BLaER1 treated with 17β-estradiol and CSF1 and Interleukin-3, amounts not matched to agents 10 nM and 100 nM (cell line): ENCODE data around the gene TBCK.
"Not testable (repeated sequence)": the region's sequence is repeated elsewhere in the genome, so short reads cannot be mapped to it uniquely, and the experiment has no call there.

Experiments
- H3K27ac ChIP-seq, 11 experiments: shearing (Covaris generic); formaldehyde crosslinking; 2 replicates each; pipeline ENCODE4 v1.8.1; 2022
- H3K27me3 ChIP-seq, 11 experiments: shearing (Covaris generic); formaldehyde crosslinking; 2 replicates each; pipeline ENCODE4 v1.8.1; 2022
- H3K36me3 ChIP-seq, 11 experiments: shearing (Covaris generic); formaldehyde crosslinking; 2 replicates each; pipeline ENCODE4 v1.8.1; 2022
- H3K4me1 ChIP-seq, 10 experiments: shearing (Covaris generic); formaldehyde crosslinking; 2 replicates each; pipeline ENCODE4 v1.8.1; 2022
- H3K4me2 ChIP-seq, 11 experiments: shearing (Covaris generic); formaldehyde crosslinking; 2 replicates each; pipeline ENCODE4 v1.8.1; 2022
- H3K4me3 ChIP-seq, 10 experiments: shearing (Covaris generic); formaldehyde crosslinking; 2 replicates each; pipeline ENCODE4 v1.8.1; 2022
- H3K9ac ChIP-seq, 11 experiments: shearing (Covaris generic); formaldehyde crosslinking; 2 replicates each; pipeline ENCODE4 v1.8.1; 2022
- H3K9me3 ChIP-seq, 11 experiments: shearing (Covaris generic); formaldehyde crosslinking; replicated peaks in 1 of 11; 2 replicates each; pipeline ENCODE4 v1.8.1; 2022
- H4K20me1 ChIP-seq, 11 experiments: shearing (Covaris generic); formaldehyde crosslinking; 2 replicates each; pipeline ENCODE4 v1.8.1; 2022
- Cebpa-rat ChIP-seq, 11 experiments: shearing (Covaris generic); IDR thresholded peaks; 2 replicates each; pipeline ENCODE4 v1.8.1; 2022

The TBCK gene

GRCh38 chr4:106333186-106333585, 17.2 kb upstream of the TBCK start:
- H3K9ac ChIP-seq: no peak overlapping the region
- H3K36me3 ChIP-seq: peaks cover 85 to 100% (median 93%) of the 10 kb centered on the region in 11 experiments
- peaks cover 0 to 18% (median 4%) of the 10 kb centered on the region in 11 experiments; a peak in 8 of 22 replicates for H4K20me1 ChIP-seq
- no peak overlapping the region for H3K4me3 ChIP-seq
- H3K4me1 ChIP-seq: no peaks in the 10 kb centered on the region
- H3K27ac ChIP-seq: no peak overlapping the region
- no peaks in the 10 kb centered on the region for H3K27me3 ChIP-seq
- H3K9me3 ChIP-seq: peaks cover 11 to 19% (median 16%) of the 10 kb centered on the region in 11 experiments; a peak in 20 of 22 replicates
- no peak overlapping the region for H3K4me2 ChIP-seq
- no peak for TF ChIP-seq Cebpa-rat (IDR thresholded peaks at IDR 0.05)

DNA sequence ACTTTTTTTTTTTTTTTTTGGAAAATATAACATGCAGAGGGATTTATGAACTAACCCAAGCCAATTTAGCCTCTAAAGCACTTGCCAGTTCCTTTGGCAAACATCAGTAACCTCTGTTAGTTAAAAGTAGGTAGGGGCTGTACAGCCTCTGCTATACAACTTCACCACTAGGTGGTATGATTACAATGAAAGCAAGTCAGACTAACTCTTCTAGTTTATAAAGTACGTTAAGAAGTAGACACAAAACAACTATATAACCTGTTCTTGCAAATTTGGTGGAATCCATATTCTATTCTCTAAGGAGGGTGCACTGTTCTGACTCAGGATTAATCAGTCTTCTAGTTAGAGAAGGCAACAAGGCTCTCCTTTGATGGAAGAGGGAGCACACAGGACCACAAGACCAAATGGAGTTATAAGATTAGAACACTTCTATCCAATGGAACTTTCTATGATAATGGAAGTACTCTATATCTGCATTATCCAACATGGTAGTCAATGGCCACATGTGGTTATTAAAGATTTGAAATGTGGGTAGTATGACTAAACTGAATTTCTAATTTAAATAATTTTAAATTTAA, 13.1 kb upstream of the TBCK start:
- H3K9me3 ChIP-seq: no peaks in the 10 kb centered on the region
- no peak overlapping the region for H3K27ac ChIP-seq
- no peak overlapping the region for H3K9ac ChIP-seq
- H3K27me3 ChIP-seq: no peaks in the 10 kb centered on the region
- TF ChIP-seq Cebpa-rat (IDR thresholded peaks at IDR 0.05): no peak
- H4K20me1 ChIP-seq: peaks cover 0 to 23% (median 5%) of the 10 kb centered on the region in 11 experiments; a peak in 8 of 22 replicates
- H3K4me3 ChIP-seq: no peak overlapping the region
- no peaks in the 10 kb centered on the region; a peak in 1 of 20 replicates for H3K4me1 ChIP-seq
- no peak overlapping the region for H3K4me2 ChIP-seq
- H3K36me3 ChIP-seq: peaks cover 75 to 98% (median 90%) of the 10 kb centered on the region in 11 experiments

GRCh38 chr4:106325800-106326199, 9.8 kb upstream of the TBCK start:
- Histone ChIP-seq H3K9me3 (peaks cover 0 to 7% (median 6%) of the 10 kb centered on the region in 11 experiments; a peak in 17 of 22 replicates), H3K9ac (no peak overlapping the region), H3K36me3 (peaks cover 60 to 85% (median 69%) of the 10 kb centered on the region in 11 experiments), H3K4me2 (no peak overlapping the region), H3K4me3 (no peak overlapping the region), H3K4me1 (no peaks in the 10 kb centered on the region; a peak in 1 of 20 replicates), H3K27me3 (no peaks in the 10 kb centered on the region), H4K20me1 (peaks cover 0 to 39% (median 12%) of the 10 kb centered on the region in 11 experiments; a peak in 11 of 22 replicates), H3K27ac (no peak overlapping the region)
- no peak for TF ChIP-seq Cebpa-rat (IDR thresholded peaks at IDR 0.05)

GRCh38 chr4:106323119-106323518, 7.1 kb upstream of the TBCK start:
- no peak overlapping the region for H3K4me2 ChIP-seq
- peaks cover under 1 to 14% (median 4%) of the 10 kb centered on the region in 10 experiments; a peak in 18 of 20 replicates for H3K4me1 ChIP-seq
- H3K9me3 ChIP-seq: peaks cover 7 to 19% (median 17%) of the 10 kb centered on the region in 11 experiments; a peak in 19 of 22 replicates
- peaks cover 0 to 33% (median 6%) of the 10 kb centered on the region in 11 experiments; a peak in 10 of 22 replicates for H4K20me1 ChIP-seq
- H3K9ac ChIP-seq: no peak overlapping the region
- no peak overlapping the region for H3K4me3 ChIP-seq
- H3K27ac ChIP-seq: no peak overlapping the region
- TF ChIP-seq Cebpa-rat (IDR thresholded peaks at IDR 0.05): no peak
- peaks cover 48 to 81% (median 58%) of the 10 kb centered on the region in 11 experiments for H3K36me3 ChIP-seq
- H3K27me3 ChIP-seq: no peaks in the 10 kb centered on the region

DNA sequence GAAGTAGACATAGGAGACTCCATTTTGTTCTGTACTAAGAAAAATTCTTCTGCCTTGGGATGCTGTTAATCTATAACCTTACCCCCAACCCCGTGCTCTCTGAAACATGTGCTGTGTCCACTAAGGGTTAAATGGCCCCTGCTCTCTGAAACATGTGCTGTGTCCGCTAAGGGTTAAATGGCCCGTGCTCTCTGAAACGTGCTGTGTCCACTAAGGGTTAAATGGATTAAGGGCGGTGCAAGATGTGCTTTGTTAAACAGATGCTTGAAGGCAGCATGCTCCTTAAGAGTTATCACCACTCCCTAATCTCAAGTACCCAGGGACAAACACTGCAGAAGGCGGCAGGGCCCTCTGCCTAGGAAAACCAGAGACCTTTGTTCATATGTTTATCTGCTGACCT, 5.8 kb upstream of the TBCK start:
- Histone ChIP-seq H4K20me1 (peaks cover 0 to 36% (median 6%) of the 10 kb centered on the region in 11 experiments; a peak in 10 of 22 replicates), H3K9me3 (peaks cover 7 to 19% (median 17%) of the 10 kb centered on the region in 11 experiments; a peak in 19 of 22 replicates), H3K36me3 (peaks cover 35 to 68% (median 45%) of the 10 kb centered on the region in 11 experiments), H3K4me1 (peaks cover 11 to 23% (median 15%) of the 10 kb centered on the region in 10 experiments)
- H3K27ac ChIP-seq, H3K4me3 ChIP-seq, H3K9ac ChIP-seq, H3K27me3 ChIP-seq, H3K4me2 ChIP-seq: not testable (repeated sequence)

DNA sequence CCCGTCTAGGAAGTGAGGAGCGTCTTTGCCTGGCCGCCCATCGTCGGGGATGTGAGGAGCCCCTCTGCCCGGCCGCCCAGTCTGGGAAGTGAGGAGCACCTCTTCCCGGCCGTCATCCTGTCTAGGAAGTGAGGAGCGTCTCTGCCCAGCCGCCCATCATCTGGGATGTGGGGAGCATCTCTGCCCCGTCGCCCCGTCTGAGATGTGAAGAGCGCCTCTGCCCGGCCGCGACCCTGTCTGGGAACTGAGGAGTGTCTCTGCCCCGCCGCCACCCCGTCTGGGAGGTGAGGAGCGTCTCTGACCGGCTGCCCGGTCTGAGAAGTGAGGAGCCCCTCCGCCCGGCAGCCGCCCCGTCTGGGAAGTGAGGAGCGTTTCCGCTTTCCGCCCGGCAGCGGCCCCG, 5.2 kb upstream of the TBCK start:
- H3K27me3 ChIP-seq, H3K27ac ChIP-seq, H3K4me2 ChIP-seq, H3K4me3 ChIP-seq, H3K9ac ChIP-seq: not testable (repeated sequence)
- Histone ChIP-seq H3K36me3 (peaks cover 28 to 61% (median 38%) of the 10 kb centered on the region in 11 experiments), H3K4me1 (peaks cover 11 to 23% (median 15%) of the 10 kb centered on the region in 10 experiments), H4K20me1 (peaks cover 0 to 36% (median 6%) of the 10 kb centered on the region in 11 experiments; a peak in 10 of 22 replicates), H3K9me3 (peaks cover 7 to 19% (median 17%) of the 10 kb centered on the region in 11 experiments; a peak in 19 of 22 replicates)

DNA sequence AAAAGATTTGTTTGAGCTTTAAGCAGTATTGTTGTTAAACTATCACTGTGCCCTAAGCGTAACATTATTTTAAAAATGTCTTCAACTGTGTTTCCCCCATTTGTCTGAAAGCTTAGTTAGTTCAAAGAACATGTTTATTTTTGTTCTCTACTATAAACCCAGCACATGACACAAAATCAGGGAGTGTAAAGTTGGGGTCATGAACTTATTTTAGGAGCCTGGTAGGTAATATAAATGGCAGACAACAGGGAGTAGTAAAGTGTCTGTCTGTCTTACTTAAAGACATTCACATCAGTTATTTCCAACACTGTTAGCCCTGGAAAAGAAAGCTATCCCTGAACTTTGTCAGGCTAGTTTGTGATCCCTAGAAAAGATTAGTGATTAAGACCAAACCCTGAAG, 4.2 kb upstream of the TBCK start:
- no peak overlapping the region for H3K4me3 ChIP-seq
- TF ChIP-seq Cebpa-rat (IDR thresholded peaks at IDR 0.05): no peak
- no peaks in the 10 kb centered on the region for H3K27me3 ChIP-seq
- H3K4me2 ChIP-seq: no peak overlapping the region
- H3K9me3 ChIP-seq: peaks cover 7 to 19% (median 17%) of the 10 kb centered on the region in 11 experiments; a peak in 19 of 22 replicates
- no peak overlapping the region for H3K27ac ChIP-seq
- peaks cover 0 to 36% (median 6%) of the 10 kb centered on the region in 11 experiments; a peak in 10 of 22 replicates for H4K20me1 ChIP-seq
- H3K9ac ChIP-seq: no peak overlapping the region
- H3K4me1 ChIP-seq: peaks cover 11 to 23% (median 15%) of the 10 kb centered on the region in 10 experiments
- H3K36me3 ChIP-seq: peaks cover 19 to 52% (median 30%) of the 10 kb centered on the region in 11 experiments

- Histone ChIP-seq H3K9ac (no peak overlapping the region), H3K4me1 (peaks cover 20 to 40% (median 30%) of the 10 kb centered on the region in 10 experiments)
Observed at GRCh38 chr4:106318511-106318910, 2.5 kb upstream of the TBCK start.

DNA sequence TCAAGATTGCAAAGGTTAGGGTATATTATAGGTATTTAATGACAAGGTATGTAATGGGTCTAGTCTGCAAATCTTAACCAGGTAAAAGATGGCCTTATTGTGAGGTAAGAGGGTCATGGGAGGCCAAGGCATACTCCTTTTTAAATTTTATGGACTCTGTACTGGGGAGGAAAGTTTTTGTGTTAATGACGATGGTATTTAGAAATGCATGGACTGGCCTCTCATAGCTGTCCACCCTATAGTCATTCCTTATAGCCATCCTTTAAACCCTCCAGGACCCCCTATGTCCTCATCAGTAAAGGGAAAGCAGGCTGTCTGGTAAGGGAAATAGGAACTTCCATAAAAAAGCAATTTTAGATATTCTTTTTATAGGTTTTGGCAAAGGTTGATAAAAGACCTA, 1.8 kb upstream of the TBCK start:
- peaks cover 7 to 19% (median 17%) of the 10 kb centered on the region in 11 experiments; a peak in 19 of 22 replicates for H3K9me3 ChIP-seq
- H3K27ac ChIP-seq: peak overlapping the region in 7 of 11 experiments; percentile 95 to 99 (median 98); a peak in 10 of 22 replicates
- H3K27me3 ChIP-seq: no peaks in the 10 kb centered on the region
- peak overlapping the region; percentile 83 to 98 (median 90) for H3K4me2 ChIP-seq
- H3K36me3 ChIP-seq: peaks cover 13 to 43% (median 22%) of the 10 kb centered on the region in 11 experiments
- H3K4me3 ChIP-seq: peak overlapping the region; percentile 67 to 98 (median 89); a peak in 19 of 20 replicates
- H4K20me1 ChIP-seq: peaks cover 0 to 29% (median 5%) of the 10 kb centered on the region in 11 experiments; a peak in 9 of 22 replicates
- H3K4me1 ChIP-seq: peaks cover 22 to 46% (median 37%) of the 10 kb centered on the region in 10 experiments
- TF ChIP-seq Cebpa-rat (IDR thresholded peaks at IDR 0.05): no peak
- H3K9ac ChIP-seq: peak overlapping the region in 6 of 11 experiments; percentile 89 to 99 (median 97); a peak in 10 of 22 replicates

More at GRCh38 chr4:106318511-106318910, 2.5 kb upstream of the TBCK start:
- peak overlapping the region in 1 of 10 experiments; percentile 96; a peak in 1 of 20 replicates for H3K4me3 ChIP-seq
- peaks cover 7 to 19% (median 17%) of the 10 kb centered on the region in 11 experiments; a peak in 19 of 22 replicates for H3K9me3 ChIP-seq
- H3K36me3 ChIP-seq: peaks cover 13 to 44% (median 22%) of the 10 kb centered on the region in 11 experiments
- no peak for TF ChIP-seq Cebpa-rat (IDR thresholded peaks at IDR 0.05)
- no peaks in the 10 kb centered on the region for H3K27me3 ChIP-seq
- H3K27ac ChIP-seq: peak overlapping the region in 1 of 11 experiments; percentile 99; a peak in 2 of 22 replicates
- H3K4me2 ChIP-seq: peak overlapping the region in 9 of 11 experiments; percentile 83 to 98 (median 90); a peak in 13 of 22 replicates
- H4K20me1 ChIP-seq: peaks cover 0 to 33% (median 6%) of the 10 kb centered on the region in 11 experiments; a peak in 9 of 22 replicates
